HepG2 (cell line): Measurements from ENCODE around the gene NEDD4L. TPM values are rescaled to one million over a fixed set of nuclear protein-coding genes. Genes with fewer than 3 reads are reported as not detected.

Experiments used
- ATAC-seq: fragments of 200-7000 bp; cut with Tn5 transposase; 3 replicates; pipeline ENCODE4 v1.9.1; 2020; ENCODE audit warnings: mild to moderate bottlenecking, moderate library complexity
- BruUV-seq: library from RNA; stranded (reverse); fragments of 400-500 nt; replicated peaks from 2 replicates; lab custom pipeline; 2021; lab: Mats Ljungman, UMichigan
- CTCF ChIA-PET: fragments of 300-600 bp; formaldehyde crosslinking; extraction: SDS; loops from one replicate; lab custom pipeline; 2021; ENCODE audit warnings: low total read pairs, inconsistent platforms, low intra/inter-chr PET ratio; lab: Yijun Ruan, JAX
- POLR2A ChIA-PET: fragments of 350-600 bp; sonication (Branson Sonifier 250); formaldehyde crosslinking; loops from one replicate; lab custom pipeline; 2020; ENCODE audit warnings: antibody characterized with exemption, inconsistent platforms; lab: Yijun Ruan, JAX
- DNase-seq: peaks from one replicate; pipeline ENCODE4 v3.0.0-alpha.2; 2015; ENCODE audit warnings: low spot score
- FAIRE-seq: peaks from 3 replicates; lab custom pipeline; 2011; peaks lifted over from hg19 to GRCh38; lab: Jason Lieb, UNC
- H2AFZ ChIP-seq: one replicate; pipeline ENCODE4 v1.6.1; 2011; ENCODE audit warnings: low read length, inconsistent platforms
- H3K27ac ChIP-seq: fragments of 300-600 bp; 3 replicates; pipeline ENCODE4 v1.8.0; 2011; ENCODE audit warnings: mixed run types, mild to moderate bottlenecking, mixed read lengths, low read length, inconsistent platforms; ENCODE audit not compliant: insufficient read depth; ENCODE audit errors: extremely low read length
- H3K27me3 ChIP-seq, 2 experiments: fragments of 200-600 bp in 1 of 2; 2 replicates in 1 of 2; 3 replicates in 1 of 2; pipeline versions ENCODE4 v1.6.0 to v1.8.0; 2011; ENCODE audit warnings: low read length in 2 of 2, mild to moderate bottlenecking in 2 of 2, moderate library complexity in 2 of 2, inconsistent platforms in 1 of 2; ENCODE audit not compliant: insufficient read depth in 2 of 2, control insufficient read depth in 1 of 2
- H3K36me3 ChIP-seq, 2 experiments: fragments of 200-600 bp in 1 of 2; replicated peaks in 1 of 2; 2 replicates in 1 of 2; 3 replicates in 1 of 2; pipeline versions ENCODE4 v1.5.1 to v1.8.0; 2011; ENCODE audit warnings: low read length in 2 of 2, inconsistent platforms in 1 of 2; ENCODE audit not compliant: insufficient read depth in 2 of 2, control insufficient read depth in 1 of 2
- H3K4me1 ChIP-seq: 2 replicates; pipeline ENCODE4 v1.5.1; 2012; ENCODE audit warnings: low read length, inconsistent platforms; ENCODE audit not compliant: insufficient read depth
- H3K4me2 ChIP-seq: 2 replicates; pipeline ENCODE4 v1.6.0; 2011; ENCODE audit warnings: low read depth, low read length, inconsistent platforms
- H3K4me3 ChIP-seq, 3 experiments: fragments of 200-600 bp in 1 of 3; sonication (generic), shearing (Covaris generic) in 1 of 3; replicated peaks in 1 of 3; 2 replicates each; pipeline ENCODE4 v1.5.1; 2011 to 2016; ENCODE audit warnings: low read length in 3 of 3, inconsistent platforms in 2 of 3, low read depth in 2 of 3, mild to moderate bottlenecking in 2 of 3, control low read depth in 1 of 3, mixed read lengths in 1 of 3; ENCODE audit not compliant: insufficient read depth in 1 of 3
- H3K79me2 ChIP-seq: one replicate; pipeline ENCODE4 v1.6.1; 2011; ENCODE audit warnings: low read length, inconsistent platforms; ENCODE audit not compliant: insufficient read depth
- H3K9ac ChIP-seq: 2 replicates; pipeline ENCODE4 v1.6.0; 2011; ENCODE audit warnings: mild to moderate bottlenecking, low read depth, low read length, inconsistent platforms; ENCODE audit not compliant: insufficient read depth
- H3K9me3 ChIP-seq: 2 replicates; pipeline ENCODE4 v1.5.1; 2012; ENCODE audit warnings: mild to moderate bottlenecking, low read length
- H4K20me1 ChIP-seq: 2 replicates; pipeline ENCODE4 v1.6.0; 2011; ENCODE audit warnings: inconsistent platforms, mild to moderate bottlenecking, low read length, moderate library complexity; ENCODE audit not compliant: insufficient read depth
- BCLAF1 ChIP-seq: fragments of 450-650 bp; IDR thresholded peaks from 2 replicates; pipeline ENCODE4 v1.6.1; 2017; ENCODE audit warnings: mild to moderate bottlenecking
- CHCHD3 ChIP-seq: sonication (generic); formaldehyde crosslinking; IDR thresholded peaks from 2 replicates; pipeline ENCODE4 v1.8.0; 2022; ENCODE audit warnings: mild to moderate bottlenecking, missing genetic modification reagents, moderate library complexity
- EEA1 ChIP-seq: sonication (generic); formaldehyde crosslinking; IDR thresholded peaks from 2 replicates; pipeline ENCODE4 v1.5.1; 2020; ENCODE audit warnings: mild to moderate bottlenecking, missing genetic modification reagents, borderline replicate concordance
- FOXK2 ChIP-seq: fragments of 450-650 bp; IDR thresholded peaks from 2 replicates; pipeline ENCODE4 v1.6.1; 2016
- GFI1 ChIP-seq: sonication (generic); formaldehyde crosslinking; IDR thresholded peaks from 2 replicates; pipeline ENCODE4 v1.5.0; 2020; ENCODE audit warnings: missing genetic modification reagents, mild to moderate bottlenecking, borderline replicate concordance
- HIC2 ChIP-seq: sonication (generic); formaldehyde crosslinking; IDR thresholded peaks from 2 replicates; pipeline ENCODE4 v1.9.0; 2022; ENCODE audit warnings: low read depth, missing genetic modification reagents
- MTA3 ChIP-seq: sonication (generic); formaldehyde crosslinking; IDR thresholded peaks from 2 replicates; pipeline ENCODE4 v1.4.0; 2020; ENCODE audit warnings: missing genetic modification reagents
- MTF1 ChIP-seq: sonication (generic); formaldehyde crosslinking; IDR thresholded peaks from 2 replicates; pipeline ENCODE4 v1.5.0; 2020; ENCODE audit warnings: missing genetic modification reagents
- MZF1 ChIP-seq: sonication (generic); formaldehyde crosslinking; IDR thresholded peaks from 2 replicates; pipeline ENCODE4 v1.8.1; 2023; ENCODE audit warnings: mild to moderate bottlenecking, missing genetic modification reagents, borderline replicate concordance
- PRPF4 ChIP-seq: fragments of 200-400 bp; formaldehyde crosslinking; IDR thresholded peaks from 2 replicates; pipeline ENCODE4 v1.6.1; 2016; ENCODE audit warnings: low read length, low read depth; ENCODE audit not compliant: poor library complexity, severe bottlenecking
- SIN3B ChIP-seq: fragments of 150-350 bp; IDR thresholded peaks from 2 replicates; pipeline ENCODE4 v1.6.1; 2014; ENCODE audit warnings: low read length
- SRSF9 ChIP-seq: fragments of 200-400 bp; formaldehyde crosslinking; IDR thresholded peaks from 2 replicates; pipeline ENCODE4 v1.6.1; 2018; ENCODE audit warnings: borderline replicate concordance, mild to moderate bottlenecking, low read depth, low read length; ENCODE audit not compliant: insufficient read depth, poor library complexity, severe bottlenecking
- ZNF432 ChIP-seq: sonication (generic); formaldehyde crosslinking; IDR thresholded peaks from 2 replicates; pipeline ENCODE4 v1.5.0; 2020; ENCODE audit warnings: missing genetic modification reagents, mild to moderate bottlenecking, borderline replicate concordance
- ZNF549 ChIP-seq: sonication (generic); formaldehyde crosslinking; IDR thresholded peaks from 2 replicates; pipeline ENCODE4 v1.5.0; 2020; ENCODE audit warnings: missing genetic modification reagents
- ZNF75D ChIP-seq: sonication (generic); formaldehyde crosslinking; IDR thresholded peaks from 2 replicates; pipeline ENCODE4 v1.8.1; 2023; ENCODE audit warnings: missing genetic modification reagents, mild to moderate bottlenecking, borderline replicate concordance
- ZNF816 ChIP-seq: sonication (generic); formaldehyde crosslinking; IDR thresholded peaks from 2 replicates; pipeline ENCODE4 v1.8.0; 2022; ENCODE audit warnings: missing genetic modification reagents, mild to moderate bottlenecking, borderline replicate concordance
- whole genome bisulfite sequencing: methylation state at CpG from one replicate; pipeline ENCODE4 v1.1.6; 2017; ENCODE audit warnings: low lambda C conversion rate; 5-methylcytosine and 5-hydroxymethylcytosine counted together
- in situ Hi-C: cut with HindIII; loops from 2 replicates; pipeline ENCODE4 v1.10.0; 2017; ENCODE audit warnings: low pct_unique_long_range_greater_than_20kb; ENCODE audit not compliant: extremely low pct_ligation_motif_present
- intact Hi-C: fragments of 100-400 bp; cut with micrococcal nuclease; formaldehyde crosslinking; loops from one replicate; pipeline ENCODE4 v1.10.0; 2022; ENCODE audit not compliant: unreplicated experiment
- polyA plus RNA-seq, 8 experiments: library from polyadenylated mRNA; depleted of rRNA in 3 of 8; stranded (reverse) in 7 of 8; unstranded in 1 of 8; fragments of >200 nt; fragmentation: Illumina TruSeq in 4 of 8; extraction: Trizol in 4 of 8; gene quantifications; 2 replicates each; pipeline versions ENCODE4 v1.2.1 to v1.2.3, GENCODE V29; 2011 to 2016; ENCODE audit warnings: low read depth in 4 of 8, missing spikeins in 1 of 8, mixed read lengths in 1 of 8; ENCODE audit not compliant: insufficient read depth in 1 of 8
- total RNA-seq, 5 experiments: library from RNA; depleted of rRNA; stranded (reverse); fragments of >200 nt; fragmentation: Illumina TruSeq; extraction: Trizol; gene quantifications; 2 replicates each; pipeline ENCODE4 v1.2.3, GENCODE V29; 2016; ENCODE audit warnings: low read depth in 1 of 5
- TF ChIP-seq, protein P1 (sequence below): IDR thresholded peaks from 2 replicates; pipeline ENCODE4 v1.6.1; 2016; ENCODE audit warnings: control low read depth
- TF ChIP-seq, protein P2 (sequence below): IDR thresholded peaks from 2 replicates; pipeline ENCODE4 v1.6.1; 2016; ENCODE audit warnings: missing genetic modification reagents, missing compliant biosample characterization

NEDD4L gene
- total and polyA plus RNA-seq, 2 of the 13 experiments (the other 11 are each of a cell fraction or from before 2014, with no cell fraction given): 168 to 390 TPM

- TF ChIP-seq BCLAF1: no peak
- TF ChIP-seq, protein P1, sequence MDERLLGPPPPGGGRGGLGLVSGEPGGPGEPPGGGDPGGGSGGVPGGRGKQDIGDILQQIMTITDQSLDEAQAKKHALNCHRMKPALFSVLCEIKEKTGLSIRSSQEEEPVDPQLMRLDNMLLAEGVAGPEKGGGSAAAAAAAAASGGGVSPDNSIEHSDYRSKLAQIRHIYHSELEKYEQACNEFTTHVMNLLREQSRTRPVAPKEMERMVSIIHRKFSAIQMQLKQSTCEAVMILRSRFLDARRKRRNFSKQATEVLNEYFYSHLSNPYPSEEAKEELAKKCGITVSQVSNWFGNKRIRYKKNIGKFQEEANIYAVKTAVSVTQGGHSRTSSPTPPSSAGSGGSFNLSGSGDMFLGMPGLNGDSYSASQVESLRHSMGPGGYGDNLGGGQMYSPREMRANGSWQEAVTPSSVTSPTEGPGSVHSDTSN (CRISPR knock-in tag): no peak
- no peak for TF ChIP-seq FOXK2
- no peak for TF ChIP-seq EEA1 (CRISPR knock-in tag)
Observed at GRCh38 chr18:58272209-58272608, 228.2 kb downstream of the NEDD4L start (continued).

GRCh38 chr18:58272779-58273435, 228.9 kb downstream of the NEDD4L start:
- no peak for FAIRE-seq
- Histone ChIP-seq H4K20me1 (0 out of 2 replicates have a peak, but pooled peaks cover 10% of the 10 kb centered on the region), H3K4me2 (no peak overlapping the region), H3K36me3 (peaks cover 2 to 17% of the 10 kb centered on the region in 2 experiments; a peak in 3 of 5 replicates), H3K9ac (no peak overlapping the region), H3K27ac (no peak overlapping the region), H3K27me3 (no peaks in the 10 kb centered on the region), H3K79me2 (peaks cover 49% of the 10 kb centered on the region), H3K4me3 (no peak overlapping the region), H3K9me3 (no peaks in the 10 kb centered on the region), H2AFZ (no peak overlapping the region), H3K4me1 (peaks cover 37% of the 10 kb centered on the region)
- intact Hi-C loops (no loop called here), in situ Hi-C loops (no loop called here)
- BruUV-seq: no TSS peak
- CTCF ChIA-PET: no interaction called here
- POLR2A ChIA-PET: no interaction called here
- no peak for DNase-seq
- 100% methylated on average over 7 of the region's 7 CpGs for WGBS
- no peak for ATAC-seq
- TF ChIP-seq MZF1 (CRISPR knock-in tag): no peak
- no peak for TF ChIP-seq ZNF549 (CRISPR knock-in tag)
- TF ChIP-seq CHCHD3: no peak
- no peak for TF ChIP-seq ZNF432
- TF ChIP-seq, protein P2, sequence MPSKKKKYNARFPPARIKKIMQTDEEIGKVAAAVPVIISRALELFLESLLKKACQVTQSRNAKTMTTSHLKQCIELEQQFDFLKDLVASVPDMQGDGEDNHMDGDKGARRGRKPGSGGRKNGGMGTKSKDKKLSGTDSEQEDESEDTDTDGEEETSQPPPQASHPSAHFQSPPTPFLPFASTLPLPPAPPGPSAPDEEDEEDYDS (CRISPR knock-in tag): no peak
- no peak for TF ChIP-seq HIC2
- TF ChIP-seq GFI1 (CRISPR knock-in tag): no peak
- TF ChIP-seq ZNF75D (CRISPR knock-in tag): no peak
- no peak for TF ChIP-seq PRPF4
- no peak for TF ChIP-seq MTA3 (CRISPR knock-in tag)
- TF ChIP-seq SRSF9: no peak
- no peak for TF ChIP-seq ZNF816
- no peak for TF ChIP-seq SIN3B
- TF ChIP-seq MTF1 (CRISPR knock-in tag): no peak
